GM08714 (cell line): ENCODE results near the gene EPHA4.
A peak's percentile ranks its signal among the peaks of the same experiment; 100 is the strongest.

Experiments
- H3K4me3 ChIP-seq: fragments of 200-500 bp; sonication (Bioruptor generic); 2 replicates; pipeline ENCODE4 v1.5.1; 2014; ENCODE audit warnings: mild to moderate bottlenecking, low read length, inconsistent platforms
- ZNF274 ChIP-seq: IDR thresholded peaks from 2 replicates; pipeline ENCODE4 v1.6.1; 2012; ENCODE audit warnings: mild to moderate bottlenecking, low read depth, low read length

The EPHA4 gene

DNA sequence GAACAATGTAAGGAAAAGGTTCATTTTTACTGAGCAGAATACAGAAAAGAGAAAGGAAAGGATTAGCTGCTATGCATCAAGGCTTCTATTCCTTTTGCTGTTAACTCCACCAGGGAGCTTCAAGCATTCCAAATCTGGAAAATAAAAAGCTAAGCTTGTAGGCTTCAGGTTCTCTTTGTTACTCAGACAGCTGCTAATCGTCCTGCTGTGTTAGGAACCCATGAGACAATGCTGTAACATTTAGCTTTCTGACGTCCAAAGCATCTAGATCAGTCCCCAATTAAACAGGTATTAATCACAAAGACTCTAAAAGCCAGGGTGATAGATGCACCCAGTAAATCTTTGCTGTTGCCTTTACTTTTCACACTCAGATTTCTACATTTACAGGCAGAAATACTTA lies 103.8 kb downstream of the EPHA4 start:
- no peak for TF ChIP-seq ZNF274
- no peak overlapping the region for H3K4me3 ChIP-seq

DNA sequence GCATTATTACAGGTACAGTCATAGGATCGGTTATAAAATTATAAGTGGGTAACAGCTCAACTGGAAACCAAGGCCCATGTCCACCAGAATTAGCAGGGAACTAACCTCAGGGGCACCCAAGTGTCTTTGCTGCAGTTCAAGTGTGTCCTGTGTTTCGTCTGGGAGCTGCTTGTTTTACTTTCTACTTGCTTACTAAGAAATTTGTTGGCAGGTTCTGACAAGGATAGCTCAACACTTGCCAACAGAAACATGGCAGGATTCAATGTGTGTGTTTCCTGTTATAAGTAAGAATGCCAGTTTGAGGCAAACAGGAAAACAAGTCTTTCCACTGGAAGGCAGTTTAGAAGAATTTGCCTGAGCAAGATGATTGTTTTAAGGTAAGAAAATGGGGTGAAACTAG lies 104.5 kb downstream of the EPHA4 start:
- no peak for TF ChIP-seq ZNF274
- no peak overlapping the region for H3K4me3 ChIP-seq

DNA sequence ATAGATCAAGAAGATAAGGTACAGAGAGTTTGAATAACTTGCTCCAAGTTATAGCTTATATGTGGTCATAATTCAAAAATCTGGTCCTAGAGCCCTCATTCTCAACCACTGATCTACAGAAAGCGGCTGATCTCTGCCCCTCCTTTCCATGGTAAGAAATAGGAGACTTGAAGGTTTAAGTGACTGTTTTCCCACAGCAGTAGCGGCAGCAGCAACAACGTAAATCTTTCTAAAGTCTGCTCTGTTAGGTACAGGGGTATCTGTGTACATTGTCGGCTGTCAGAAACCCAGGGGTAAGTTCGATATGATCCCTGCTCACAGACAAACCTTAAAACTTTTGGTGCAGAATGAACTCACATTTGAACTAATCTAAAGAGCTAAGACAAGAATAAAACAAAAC lies 105.4 kb downstream of the EPHA4 start:
- no peak overlapping the region for H3K4me3 ChIP-seq
- no peak for TF ChIP-seq ZNF274

DNA sequence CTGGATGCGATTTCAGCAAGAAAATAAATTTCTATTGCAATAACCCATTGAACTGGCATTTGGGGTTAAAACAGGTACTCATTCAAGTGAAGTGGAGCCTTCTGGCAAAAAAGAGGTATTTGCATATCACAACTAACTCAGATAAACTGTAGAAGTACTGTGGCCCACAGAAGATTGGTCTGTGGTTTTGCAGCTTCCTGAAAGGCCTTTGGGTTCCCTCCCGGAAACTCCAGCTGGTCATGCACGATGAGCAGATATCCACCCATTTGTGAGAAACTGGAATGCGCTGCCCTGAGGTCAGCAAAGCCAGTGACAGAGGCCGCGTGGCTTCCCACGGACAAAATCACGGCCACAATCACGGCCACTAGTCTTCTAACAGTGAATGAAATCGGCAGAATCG lies 106.3 kb downstream of the EPHA4 start:
- no peak for TF ChIP-seq ZNF274
- H3K4me3 ChIP-seq: peak overlapping the region; percentile 20; the same call in 1 of the 2 replicates

DNA sequence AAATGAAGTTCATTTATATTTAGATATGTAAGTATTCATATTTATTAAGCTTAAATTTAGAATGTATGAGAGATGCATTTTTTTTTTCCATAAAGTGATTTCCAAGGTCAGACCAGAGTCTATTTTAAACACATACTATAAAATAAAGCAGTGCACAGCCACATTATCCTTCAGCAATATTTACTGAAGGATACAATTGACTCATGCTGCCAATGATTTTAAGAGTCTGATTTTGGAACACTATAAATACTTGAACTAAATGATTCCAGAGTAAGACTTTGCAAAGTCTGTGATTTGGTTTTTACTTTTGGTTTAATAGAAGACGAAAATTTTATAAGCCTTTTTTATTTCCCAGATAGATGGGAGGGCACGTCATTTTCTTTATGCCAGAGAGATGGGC lies 107.1 kb downstream of the EPHA4 start:
- no peak for TF ChIP-seq ZNF274
- H3K4me3 ChIP-seq: no peak overlapping the region

DNA sequence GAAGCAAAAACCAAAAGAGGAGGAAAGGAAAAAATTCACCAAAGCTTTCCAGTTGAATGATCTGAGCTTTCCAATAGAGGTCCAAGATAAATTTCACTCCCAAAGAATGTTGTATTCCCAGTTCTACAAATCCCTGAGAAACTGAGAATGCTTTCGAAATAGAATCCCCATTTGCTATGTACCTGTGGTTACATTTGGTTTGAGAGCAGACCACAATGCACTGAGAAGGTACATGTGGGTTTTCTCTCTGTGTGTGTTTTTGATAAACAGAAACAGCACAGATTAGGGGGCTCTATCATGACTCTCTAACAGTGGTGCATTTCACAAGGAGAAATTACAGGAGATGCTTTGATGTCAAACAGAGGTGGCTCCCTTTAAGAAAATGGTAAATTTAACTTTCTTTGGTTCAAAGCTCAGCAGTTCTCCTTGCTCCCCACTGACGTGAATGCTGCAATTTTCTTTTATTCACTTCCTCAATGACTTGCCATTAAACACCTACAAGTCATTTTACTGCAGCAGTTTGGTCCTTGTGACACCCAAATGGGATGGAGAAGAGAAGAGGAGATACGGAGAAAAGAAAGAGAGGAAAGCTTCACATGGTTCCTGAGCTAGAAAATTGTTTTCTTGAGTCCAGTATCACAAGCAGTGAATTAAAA lies 108.7 kb downstream of the EPHA4 start:
- TF ChIP-seq ZNF274: no peak
- H3K4me3 ChIP-seq: no peak overlapping the region

- H3K4me3 ChIP-seq: no peak overlapping the region
- TF ChIP-seq ZNF274: no peak
Measured at GRCh38 chr2:221461901-221462300, 110.2 kb downstream of the EPHA4 start.

- no peak overlapping the region for H3K4me3 ChIP-seq
- TF ChIP-seq ZNF274: no peak
Measured at GRCh38 chr2:221460136-221460535, 112.0 kb downstream of the EPHA4 start.

DNA sequence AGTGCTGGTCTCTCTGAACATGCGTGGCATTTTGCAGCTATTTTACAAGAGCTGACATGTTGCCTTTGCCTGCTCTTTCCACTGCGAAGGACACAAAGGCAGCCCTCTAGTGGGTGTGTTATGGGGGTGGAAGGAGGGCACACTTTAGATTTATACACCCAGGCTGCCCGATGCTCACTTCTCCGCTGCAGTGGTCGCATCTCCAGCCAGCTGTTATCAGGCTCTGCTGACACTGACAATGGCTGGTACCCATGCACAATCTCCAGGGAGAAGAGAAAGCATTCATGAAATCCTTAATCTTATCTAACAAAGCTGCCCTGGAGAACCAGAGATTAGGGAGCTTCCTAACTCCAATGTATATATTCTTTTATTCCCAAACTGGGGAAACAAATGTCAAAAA lies 113.5 kb downstream of the EPHA4 start:
- no peak overlapping the region for H3K4me3 ChIP-seq
- no peak for TF ChIP-seq ZNF274

- TF ChIP-seq ZNF274: no peak
- no peak overlapping the region for H3K4me3 ChIP-seq
Measured at GRCh38 chr2:221455214-221455613, 116.9 kb downstream of the EPHA4 start.

GRCh38 chr2:221454459-221455105 lies 117.5 kb downstream of the EPHA4 start:
- no peak for TF ChIP-seq ZNF274
- H3K4me3 ChIP-seq: no peak overlapping the region

- H3K4me3 ChIP-seq: no peak overlapping the region
- no peak for TF ChIP-seq ZNF274
Measured at GRCh38 chr2:221451862-221452788, 120.0 kb downstream of the EPHA4 start.

DNA sequence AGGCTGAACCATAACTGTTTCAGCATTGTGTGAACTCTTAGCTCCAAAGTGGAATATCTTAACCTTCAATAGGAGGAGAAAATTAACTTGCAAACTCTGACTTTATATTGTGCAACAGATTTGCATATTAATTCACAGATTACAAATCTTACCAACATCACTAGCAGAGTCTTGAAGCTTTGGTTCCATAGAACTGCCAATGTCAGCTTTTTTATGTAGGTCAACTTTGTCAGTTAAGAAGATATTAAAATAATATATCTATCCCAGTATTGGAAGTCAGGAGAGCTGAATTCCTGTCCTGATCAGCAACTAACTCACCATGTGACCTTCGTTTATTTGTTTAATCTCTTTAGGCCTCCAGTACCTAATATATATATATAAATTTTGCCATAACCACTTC lies 121.8 kb downstream of the EPHA4 start:
- TF ChIP-seq ZNF274: no peak
- no peak overlapping the region for H3K4me3 ChIP-seq

- no peak overlapping the region for H3K4me3 ChIP-seq
- TF ChIP-seq ZNF274: no peak
Measured at GRCh38 chr2:221449406-221449805, 122.7 kb downstream of the EPHA4 start.
